ENCODE measurements around the gene PFDN1.

DNA sequence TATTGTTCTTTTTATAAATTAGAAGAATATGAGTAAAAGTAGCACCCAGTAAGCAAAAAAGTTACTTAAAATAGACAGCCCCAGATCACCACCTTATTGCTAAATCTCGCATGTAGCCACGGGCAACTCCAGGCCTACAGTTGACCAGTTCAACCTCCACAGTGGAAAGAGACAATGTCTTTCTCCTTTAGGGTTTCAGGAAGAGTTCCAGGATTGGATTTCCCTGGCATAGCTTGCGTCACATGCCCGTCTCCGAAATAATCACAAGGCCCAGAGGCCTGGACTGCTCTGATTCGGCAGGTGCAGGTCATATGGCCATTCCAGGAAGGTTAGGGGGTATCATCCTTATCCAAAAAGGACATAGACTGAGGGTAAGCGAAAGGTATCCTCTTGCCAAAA, 9.9 kb upstream of the PFDN1 start:
- TF ChIP-seq POLR2AphosphoS5 (IDR thresholded peaks at IDR 0.05; ENCODE audit: low read depth, low read length) (no peak), FOSL1 (IDR thresholded peaks at IDR 0.05; ENCODE audit: low read depth) (no peak), EZH2 (IDR thresholded peaks at IDR 0.05) (no peak), JUND (IDR thresholded peaks at IDR 0.05) (no peak), RAD21 (IDR thresholded peaks at IDR 0.05; ENCODE audit: low read depth) (no peak), ZBTB33 (IDR thresholded peaks at IDR 0.05; ENCODE audit: extremely low read depth, insufficient replicate concordance, low read length) (no peak)
- TF ChIP-seq, protein P1, sequence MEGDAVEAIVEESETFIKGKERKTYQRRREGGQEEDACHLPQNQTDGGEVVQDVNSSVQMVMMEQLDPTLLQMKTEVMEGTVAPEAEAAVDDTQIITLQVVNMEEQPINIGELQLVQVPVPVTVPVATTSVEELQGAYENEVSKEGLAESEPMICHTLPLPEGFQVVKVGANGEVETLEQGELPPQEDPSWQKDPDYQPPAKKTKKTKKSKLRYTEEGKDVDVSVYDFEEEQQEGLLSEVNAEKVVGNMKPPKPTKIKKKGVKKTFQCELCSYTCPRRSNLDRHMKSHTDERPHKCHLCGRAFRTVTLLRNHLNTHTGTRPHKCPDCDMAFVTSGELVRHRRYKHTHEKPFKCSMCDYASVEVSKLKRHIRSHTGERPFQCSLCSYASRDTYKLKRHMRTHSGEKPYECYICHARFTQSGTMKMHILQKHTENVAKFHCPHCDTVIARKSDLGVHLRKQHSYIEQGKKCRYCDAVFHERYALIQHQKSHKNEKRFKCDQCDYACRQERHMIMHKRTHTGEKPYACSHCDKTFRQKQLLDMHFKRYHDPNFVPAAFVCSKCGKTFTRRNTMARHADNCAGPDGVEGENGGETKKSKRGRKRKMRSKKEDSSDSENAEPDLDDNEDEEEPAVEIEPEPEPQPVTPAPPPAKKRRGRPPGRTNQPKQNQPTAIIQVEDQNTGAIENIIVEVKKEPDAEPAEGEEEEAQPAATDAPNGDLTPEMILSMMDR (IDR thresholded peaks at IDR 0.05 in 2 of 3, conservative IDR thresholded peaks at IDR 0.05 in 1 of 3; ENCODE audit: borderline replicate concordance in 1 of 3, insufficient read depth in 1 of 3, low read depth in 2 of 3, low read length in 2 of 3) = no peak
- TF ChIP-seq, protein P2, sequence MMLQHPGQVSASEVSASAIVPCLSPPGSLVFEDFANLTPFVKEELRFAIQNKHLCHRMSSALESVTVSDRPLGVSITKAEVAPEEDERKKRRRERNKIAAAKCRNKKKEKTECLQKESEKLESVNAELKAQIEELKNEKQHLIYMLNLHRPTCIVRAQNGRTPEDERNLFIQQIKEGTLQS (IDR thresholded peaks at IDR 0.05) = no peak
